GM12801 (cell line): Measurements from ENCODE around the gene DHRS12.

Experiments used
- TF ChIP-seq, protein P1 (sequence below): IDR thresholded peaks from one replicate; pipeline ENCODE4 v1.5.1; 2011; ENCODE audit warnings: control low read depth; ENCODE audit not compliant: insufficient read length; ENCODE audit errors: extremely low read depth

Gene DHRS12

DNA sequence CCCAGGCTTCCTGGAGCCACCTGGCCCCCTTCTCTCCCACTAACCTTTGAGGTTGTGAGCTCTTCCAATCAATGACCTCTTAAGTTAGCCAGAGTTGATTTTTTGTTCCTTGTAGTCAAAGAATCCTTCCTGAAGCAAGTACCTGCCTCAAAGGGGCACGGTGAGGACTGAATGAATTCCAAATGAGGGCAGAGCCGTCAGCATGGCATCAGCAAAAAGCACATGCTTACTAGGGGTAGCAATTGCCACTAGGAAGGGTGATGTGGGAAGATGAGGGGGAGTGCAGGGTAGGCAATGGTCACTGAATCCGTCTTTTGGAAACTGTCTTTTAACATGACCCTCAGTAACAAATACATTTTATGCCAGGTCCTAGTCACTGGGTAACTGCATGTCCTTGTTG, 15.6 kb upstream of the DHRS12 start:
- TF ChIP-seq, protein P1, sequence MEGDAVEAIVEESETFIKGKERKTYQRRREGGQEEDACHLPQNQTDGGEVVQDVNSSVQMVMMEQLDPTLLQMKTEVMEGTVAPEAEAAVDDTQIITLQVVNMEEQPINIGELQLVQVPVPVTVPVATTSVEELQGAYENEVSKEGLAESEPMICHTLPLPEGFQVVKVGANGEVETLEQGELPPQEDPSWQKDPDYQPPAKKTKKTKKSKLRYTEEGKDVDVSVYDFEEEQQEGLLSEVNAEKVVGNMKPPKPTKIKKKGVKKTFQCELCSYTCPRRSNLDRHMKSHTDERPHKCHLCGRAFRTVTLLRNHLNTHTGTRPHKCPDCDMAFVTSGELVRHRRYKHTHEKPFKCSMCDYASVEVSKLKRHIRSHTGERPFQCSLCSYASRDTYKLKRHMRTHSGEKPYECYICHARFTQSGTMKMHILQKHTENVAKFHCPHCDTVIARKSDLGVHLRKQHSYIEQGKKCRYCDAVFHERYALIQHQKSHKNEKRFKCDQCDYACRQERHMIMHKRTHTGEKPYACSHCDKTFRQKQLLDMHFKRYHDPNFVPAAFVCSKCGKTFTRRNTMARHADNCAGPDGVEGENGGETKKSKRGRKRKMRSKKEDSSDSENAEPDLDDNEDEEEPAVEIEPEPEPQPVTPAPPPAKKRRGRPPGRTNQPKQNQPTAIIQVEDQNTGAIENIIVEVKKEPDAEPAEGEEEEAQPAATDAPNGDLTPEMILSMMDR = no peak

DNA sequence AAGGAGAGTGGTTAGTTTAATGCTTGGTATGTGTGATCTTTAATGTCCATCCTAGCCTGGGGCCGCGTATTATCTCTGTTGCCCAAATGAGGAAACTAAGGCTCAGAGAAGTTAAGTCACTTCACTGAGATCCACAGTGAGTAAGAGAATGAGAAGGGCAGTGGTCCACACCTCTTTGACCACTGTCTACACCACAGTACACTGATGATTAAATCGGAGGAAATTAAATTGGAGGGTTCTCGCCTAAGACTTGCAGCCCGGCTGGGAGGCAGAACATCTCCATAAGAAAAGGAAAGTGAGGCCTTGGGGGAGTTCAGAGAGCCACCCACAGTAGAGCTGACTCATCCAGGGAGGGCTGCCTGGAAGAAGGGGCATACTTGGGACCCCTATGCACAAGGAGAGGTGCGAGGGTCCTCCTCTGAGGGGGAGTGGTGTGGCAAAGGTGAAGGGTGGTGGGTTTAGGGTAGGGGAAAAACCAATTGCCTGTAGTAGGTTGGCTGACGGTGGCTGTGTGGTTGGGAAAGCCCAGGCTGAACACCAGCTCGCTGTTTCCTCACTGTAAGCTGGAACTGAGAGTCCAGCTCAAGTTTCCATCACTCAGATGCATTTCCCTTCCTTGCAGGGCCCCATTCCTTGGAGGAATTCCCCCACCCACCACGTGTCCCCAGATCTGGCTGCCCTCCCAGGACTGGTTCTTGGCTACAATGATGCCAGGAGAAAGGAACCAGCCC, 15.0 kb upstream of the DHRS12 start:
- TF ChIP-seq, protein P1 = no peak

DNA sequence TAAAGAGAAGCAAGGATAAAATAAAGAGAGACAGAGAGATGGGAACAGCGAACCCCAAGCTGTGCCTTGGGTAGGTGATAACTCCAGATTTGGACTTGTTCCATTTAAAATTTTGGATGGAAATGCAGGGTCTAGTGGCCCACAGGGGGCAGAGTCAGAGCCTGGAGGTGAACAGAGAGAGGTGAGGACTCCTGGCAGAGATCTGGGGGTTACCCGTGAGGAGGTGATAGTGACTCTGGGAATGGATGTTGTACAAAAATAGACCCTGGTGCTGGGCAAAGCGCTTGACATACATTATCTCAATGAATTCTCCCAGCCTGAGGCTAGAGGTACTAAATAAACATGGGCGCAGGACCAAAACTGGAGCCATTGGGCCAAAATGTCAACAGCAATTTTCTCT, 14.3 kb upstream of the DHRS12 start:
- TF ChIP-seq, protein P1 = no peak

DNA sequence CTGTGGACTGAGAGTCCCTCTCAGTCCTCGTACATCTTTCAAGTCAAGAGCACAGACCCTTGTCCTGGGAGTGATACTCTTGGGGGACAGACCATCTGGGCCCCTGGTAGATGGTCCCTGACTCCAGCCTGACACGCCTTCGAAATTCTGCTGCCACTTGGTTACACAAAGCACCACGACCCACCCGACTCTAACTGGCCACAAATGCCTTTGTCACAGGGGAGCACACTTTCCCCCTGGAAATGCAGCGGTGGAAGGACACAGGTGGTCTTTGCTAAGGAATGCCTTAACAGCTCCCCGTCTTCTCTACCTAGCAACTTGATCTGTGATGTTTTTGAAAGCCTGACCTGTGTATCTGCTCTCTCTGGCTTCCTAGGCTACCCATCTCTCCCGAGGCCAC, 13.8 kb upstream of the DHRS12 start:
- TF ChIP-seq, protein P1 = no peak

DNA sequence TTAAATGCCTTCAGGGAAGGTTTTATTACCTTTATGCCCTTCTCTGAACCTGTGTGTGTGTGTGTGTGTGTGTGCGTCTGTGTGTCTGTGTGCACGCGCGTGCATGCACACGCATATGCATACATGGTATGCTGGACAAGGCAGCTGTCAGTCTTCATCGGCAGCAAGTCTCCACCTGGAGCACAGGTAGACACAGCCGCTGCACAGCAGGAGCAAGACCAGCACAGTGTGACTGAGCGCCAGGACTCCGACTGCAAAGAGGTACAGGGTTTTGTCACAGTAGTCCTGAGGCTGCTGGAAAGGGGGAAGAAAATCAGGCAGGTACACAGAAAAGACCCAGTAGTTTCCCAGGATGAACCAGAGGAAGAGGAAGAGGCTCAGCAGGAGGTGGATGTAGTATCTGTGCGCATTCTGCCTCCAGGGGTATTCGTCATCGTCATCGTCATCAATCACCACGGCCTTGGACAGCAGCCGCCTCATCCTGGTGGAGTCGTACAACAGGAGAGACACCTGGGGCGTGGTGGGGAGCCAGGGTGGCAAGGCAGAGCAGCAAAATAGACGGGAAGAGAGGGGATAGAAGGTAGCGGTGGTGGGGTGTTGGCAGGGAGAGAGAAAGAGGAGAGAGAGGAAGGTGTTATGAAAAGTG, 12.8 kb upstream of the DHRS12 start:
- TF ChIP-seq, protein P1 = no peak

DNA sequence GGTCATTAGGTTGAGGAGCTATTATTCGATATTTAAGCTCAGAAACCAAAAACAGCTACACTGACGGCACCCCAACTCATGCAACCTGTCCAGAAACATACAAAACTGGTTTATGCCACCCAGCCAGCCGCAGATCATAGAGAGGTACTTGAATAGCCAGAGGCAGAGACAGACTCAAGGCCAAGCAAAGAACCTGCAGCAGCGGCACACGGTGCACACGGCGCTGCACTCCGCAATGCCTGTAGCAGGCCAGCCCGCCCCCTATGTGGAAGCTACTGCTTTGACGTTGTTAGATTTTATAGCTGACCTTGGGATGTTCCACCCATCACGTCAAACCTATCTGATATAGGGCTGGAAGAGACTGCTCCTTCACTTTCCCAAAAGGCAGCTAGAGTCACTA, 11.9 kb upstream of the DHRS12 start:
- TF ChIP-seq, protein P1 = no peak

DNA sequence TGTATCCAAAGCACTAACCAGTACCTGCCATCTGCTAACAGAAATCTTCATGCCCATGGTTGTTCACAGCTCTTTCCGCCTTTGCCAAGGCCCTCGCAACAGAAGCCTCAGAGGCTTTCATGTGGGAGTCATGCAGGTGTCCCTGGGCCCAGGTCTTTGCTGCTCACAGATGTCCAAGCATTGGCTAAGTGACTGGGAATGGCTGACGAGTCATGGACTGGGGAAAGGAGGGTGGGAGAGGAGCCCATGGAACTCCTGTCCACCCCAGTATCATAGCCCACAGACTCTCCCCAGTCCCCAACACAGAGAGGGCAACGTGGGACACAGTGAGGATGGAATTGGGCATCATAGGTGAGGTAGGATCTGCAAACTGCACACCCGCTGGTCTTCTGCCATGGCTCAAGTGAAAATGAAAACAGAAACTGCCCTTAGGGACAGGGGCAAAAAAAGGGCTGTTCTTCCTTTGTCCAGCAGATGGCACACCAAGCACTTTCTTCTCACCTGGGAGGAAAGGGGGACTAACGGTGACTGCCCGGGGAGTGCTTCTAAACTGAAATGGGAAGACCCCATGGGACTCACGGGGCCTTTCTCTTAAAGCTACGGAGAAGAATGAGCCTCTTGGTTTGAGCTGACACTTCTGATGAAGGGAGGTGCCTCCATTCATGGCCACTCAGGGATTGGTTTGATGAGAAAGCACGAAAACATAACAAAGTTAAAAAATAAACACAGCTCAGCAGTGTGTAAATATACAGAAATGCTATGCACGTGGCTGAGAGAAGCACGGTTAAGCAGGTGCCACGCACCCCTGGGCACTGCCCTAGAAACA, 11.1 kb upstream of the DHRS12 start:
- TF ChIP-seq, protein P1 = peak; percentile 91
